ENCODE measurements around the gene GTF2A1.

DNA sequence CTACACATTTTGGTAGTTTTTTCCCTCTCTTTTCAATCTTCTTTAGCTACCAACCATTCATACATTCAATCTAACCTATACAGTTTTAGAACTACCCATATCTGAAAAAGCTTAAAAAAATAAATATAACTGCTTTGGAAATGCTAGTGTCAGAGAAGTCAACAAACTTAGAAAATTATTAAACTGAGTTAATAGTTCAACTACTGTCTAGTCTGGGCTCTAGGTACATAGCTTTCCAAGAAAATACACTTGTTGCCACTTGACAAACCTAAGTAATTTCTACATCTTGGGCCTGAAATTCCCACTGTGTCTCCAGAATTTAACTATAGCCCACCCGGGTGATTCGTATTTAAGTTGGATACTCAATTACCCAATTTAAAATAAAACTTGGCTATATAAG lies 22.1 kb downstream of the GTF2A1 start:
- TF ChIP-seq, protein P1, sequence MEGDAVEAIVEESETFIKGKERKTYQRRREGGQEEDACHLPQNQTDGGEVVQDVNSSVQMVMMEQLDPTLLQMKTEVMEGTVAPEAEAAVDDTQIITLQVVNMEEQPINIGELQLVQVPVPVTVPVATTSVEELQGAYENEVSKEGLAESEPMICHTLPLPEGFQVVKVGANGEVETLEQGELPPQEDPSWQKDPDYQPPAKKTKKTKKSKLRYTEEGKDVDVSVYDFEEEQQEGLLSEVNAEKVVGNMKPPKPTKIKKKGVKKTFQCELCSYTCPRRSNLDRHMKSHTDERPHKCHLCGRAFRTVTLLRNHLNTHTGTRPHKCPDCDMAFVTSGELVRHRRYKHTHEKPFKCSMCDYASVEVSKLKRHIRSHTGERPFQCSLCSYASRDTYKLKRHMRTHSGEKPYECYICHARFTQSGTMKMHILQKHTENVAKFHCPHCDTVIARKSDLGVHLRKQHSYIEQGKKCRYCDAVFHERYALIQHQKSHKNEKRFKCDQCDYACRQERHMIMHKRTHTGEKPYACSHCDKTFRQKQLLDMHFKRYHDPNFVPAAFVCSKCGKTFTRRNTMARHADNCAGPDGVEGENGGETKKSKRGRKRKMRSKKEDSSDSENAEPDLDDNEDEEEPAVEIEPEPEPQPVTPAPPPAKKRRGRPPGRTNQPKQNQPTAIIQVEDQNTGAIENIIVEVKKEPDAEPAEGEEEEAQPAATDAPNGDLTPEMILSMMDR (conservative IDR thresholded peaks at IDR 0.05; ENCODE audit: low read depth, low read length) = no peak
- TF ChIP-seq EZH2 (IDR thresholded peaks at IDR 0.05; ENCODE audit: low read length, unreplicated experiment) = no peak
